Measurements from ENCODE around the gene PSG1. TPM values are rescaled to one million over a fixed set of nuclear protein-coding genes. Genes with fewer than 3 reads are reported as not detected.
"Not testable (repeated sequence)": the region's sequence is repeated elsewhere in the genome, so short reads cannot be mapped to it uniquely, and the experiment has no call there.

The PSG1 gene
- total RNA-seq, 2 donors from 2014 or later, result not detected

DNA sequence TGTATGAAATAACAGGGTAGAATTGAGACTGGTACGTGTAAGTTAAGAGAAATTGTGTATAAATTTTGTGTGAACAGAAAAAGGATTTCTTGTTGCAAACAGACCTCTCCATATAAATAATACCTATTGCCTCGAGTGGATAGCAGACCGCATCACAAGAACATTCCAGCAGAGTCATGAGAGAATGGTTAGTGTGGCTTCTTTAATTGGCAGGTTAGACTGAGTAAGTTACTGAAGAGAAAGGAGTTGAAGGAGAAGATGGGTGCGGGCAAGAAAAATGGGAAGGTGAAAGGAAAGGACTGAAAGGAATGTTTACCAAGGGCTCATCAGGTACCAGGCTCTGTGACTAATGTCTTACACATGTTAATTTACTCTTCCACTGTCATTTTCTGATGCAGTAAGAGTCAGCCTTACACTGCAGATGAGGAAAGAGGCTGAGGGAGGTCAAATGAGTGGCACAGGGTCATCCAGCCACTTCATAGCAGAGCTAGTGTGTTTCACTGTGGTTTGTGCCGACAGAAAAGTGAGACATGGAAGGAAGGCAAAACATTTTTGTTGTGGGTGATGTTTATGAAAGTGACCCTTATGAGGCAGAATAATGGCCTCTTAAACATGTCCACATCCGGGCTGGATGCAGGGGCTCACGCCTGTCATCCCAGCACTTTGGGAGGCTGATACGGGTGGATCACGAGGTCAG is 46.6 kb downstream of the PSG1 start:
- ATAC-seq; intact Hi-C loops (cut with DNase I); DNase-seq: not testable (repeated sequence)

DNA sequence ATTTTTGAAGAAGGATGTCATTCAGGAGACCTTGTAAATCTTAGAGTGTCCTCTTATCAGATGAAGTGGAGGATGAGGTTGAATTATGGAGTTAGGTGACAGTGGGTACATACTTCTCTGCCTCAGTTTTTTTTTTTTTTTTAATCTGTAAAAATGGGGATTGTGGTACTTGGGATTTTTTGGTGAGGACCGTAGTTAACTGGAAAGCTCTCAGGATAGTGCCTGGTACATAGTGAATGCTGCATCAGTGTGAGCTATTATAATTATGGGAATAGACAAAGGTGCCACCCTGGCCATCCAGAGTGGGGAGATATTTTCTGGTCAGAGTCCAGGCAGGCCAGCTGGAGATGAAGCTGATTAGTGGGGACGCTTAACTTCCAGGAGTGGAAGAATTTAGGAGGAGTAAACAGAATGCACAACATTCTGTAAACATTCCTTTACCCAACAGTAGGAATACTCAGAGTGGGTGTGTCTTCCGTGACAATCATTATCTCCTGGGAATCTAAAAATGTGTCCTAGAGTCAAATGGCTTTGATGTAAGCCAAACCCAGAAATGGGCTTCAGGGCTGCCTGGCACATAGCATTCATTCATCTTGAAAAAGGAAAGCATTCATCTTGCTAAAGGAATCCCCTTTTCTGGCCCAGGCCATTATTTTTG is 47.4 kb downstream of the PSG1 start:
- intact Hi-C loops (cut with DNase I); ATAC-seq; DNase-seq: not testable (repeated sequence)

DNA sequence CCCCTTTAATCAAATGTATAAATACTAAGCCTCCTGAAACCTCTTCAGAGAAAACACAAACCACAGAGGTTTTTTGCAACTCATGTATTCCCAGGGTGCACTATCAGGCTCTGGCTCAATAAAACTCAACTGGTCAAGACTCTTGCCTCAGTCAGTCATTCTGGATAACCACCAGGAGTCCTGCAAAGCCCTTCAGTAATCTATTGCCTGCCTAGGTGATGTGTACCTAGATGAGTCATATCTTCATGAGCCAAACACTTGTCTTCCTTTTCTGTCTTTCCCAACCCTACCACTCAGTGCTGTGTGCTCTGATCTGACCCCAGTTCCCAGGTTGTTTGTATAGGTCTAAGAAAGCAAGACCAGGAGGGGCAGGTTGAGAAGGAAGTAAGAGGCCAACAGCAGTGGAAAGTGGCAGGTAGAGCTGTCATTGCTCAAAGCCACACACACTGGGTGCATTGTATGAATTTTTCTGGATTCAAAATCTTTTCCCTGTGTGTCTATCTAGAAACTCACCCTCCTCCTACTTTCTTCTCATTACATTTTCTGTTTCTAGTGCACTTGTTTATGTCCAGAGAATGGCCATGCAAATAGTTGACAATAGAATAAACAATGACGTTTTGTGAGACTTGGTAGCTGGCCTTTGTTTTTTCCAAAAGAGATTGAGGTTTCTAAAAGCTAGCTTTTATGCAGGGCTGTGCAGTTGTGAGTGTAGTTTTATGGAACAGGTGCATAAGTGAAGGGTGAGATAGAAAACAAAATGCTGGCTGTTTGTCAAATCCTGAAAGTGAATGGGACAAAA is 48.1 kb downstream of the PSG1 start:
- intact Hi-C loops (cut with DNase I), result no loop called here
- DNase-seq, result no peak
- no peak for ATAC-seq

DNA sequence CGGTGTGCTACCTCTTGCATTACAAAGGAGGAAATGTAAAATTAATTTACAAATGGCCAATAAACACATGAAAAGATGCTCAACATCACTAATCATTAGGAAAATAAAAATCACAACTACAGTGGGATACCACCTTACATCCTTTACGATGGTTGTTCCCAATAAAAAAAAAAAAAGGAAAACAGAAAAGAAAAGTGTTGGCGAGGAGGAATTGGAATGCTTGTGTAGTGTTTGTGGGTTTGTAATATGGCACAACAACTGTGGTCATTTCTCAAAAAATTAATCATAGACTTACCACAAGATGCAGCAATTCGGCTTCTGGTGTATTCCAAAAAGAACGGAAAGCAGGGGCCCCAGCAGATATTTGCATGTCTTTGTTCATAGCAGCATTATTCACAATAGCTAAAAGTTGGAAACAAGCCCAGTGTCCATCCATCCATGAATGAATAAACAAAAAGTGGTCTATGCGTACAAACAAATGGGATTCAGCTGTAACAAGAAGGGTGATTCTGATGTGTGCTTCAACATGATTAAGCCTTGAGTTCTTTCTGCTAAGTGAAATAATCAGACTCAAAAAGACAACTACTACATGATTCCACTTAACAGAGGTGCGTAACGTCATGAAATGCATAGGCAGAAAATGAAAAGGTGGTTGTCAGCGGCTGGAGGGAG is 58.1 kb downstream of the PSG1 start:
- ATAC-seq; intact Hi-C loops (cut with DNase I); DNase-seq: not testable (repeated sequence)

DNA sequence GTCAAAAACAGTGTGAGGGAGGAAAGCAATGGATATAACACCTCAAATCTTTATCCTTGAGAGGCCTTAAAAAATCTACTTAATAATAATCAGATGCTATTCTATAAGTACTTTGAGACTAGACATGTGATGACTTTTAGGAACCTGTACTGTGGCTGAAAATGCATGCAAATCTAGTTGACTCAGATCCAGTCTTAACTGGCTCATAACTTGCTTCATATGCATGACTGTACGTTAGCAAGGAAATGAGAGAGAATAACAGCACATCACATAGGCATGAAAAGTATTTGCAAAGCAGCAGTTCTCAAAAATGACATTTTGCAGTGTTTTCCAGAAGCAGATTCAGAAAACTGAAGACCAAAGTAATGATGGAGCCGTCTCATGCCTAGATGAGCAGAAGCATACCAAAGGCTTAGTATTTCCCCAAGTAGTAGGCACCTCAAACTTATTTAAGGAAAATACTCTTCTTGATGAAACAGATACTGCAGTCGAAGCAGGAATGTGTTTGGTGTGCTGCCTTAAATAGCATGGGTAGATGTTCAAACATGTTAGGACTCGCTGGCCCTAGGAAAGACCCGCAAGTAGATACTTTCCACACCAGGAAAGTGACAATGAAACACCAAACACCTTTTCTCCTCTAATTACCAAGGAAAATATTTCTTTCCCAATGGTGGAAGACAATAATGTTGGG is 59.4 kb downstream of the PSG1 start:
- ATAC-seq; DNase-seq; intact Hi-C loops (cut with DNase I): not testable (repeated sequence)

DNA sequence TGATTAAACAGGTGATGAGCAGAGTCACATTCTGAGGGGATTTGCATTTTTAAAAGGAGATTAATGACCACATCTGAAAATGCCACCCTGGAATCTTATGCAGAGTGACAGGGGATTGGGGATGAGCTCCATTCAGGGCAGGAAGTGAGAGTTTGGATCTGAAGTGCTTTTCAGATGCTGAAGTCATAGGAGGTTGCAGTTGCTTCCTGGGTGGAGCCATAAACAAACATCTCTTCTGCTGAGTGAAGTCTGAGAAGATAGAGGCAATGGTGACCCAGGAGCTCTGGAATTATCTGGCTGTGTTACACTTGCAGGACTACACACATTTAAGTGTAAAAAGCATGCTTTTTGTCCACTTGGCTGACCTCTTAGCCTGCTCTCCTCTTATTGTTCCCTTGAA is 62.6 kb downstream of the PSG1 start:
- intact Hi-C loops (cut with DNase I), result no loop called here
- ATAC-seq (no peak), DNase-seq (no peak)

Other genes starting within 250 kb of the PSG1 start
- not detected for gene PSG3, start 139.2 kb downstream of the PSG1 start, total RNA-seq
- gene PSG8, start 114.0 kb downstream of the PSG1 start, total RNA-seq, result not detected
- gene PSG6, start 38.2 kb upstream of the PSG1 start, total RNA-seq, result not detected
- gene PSG7, start 57.5 kb upstream of the PSG1 start, total RNA-seq, result not detected
- not detected for gene PSG11, start 146.8 kb upstream of the PSG1 start, total RNA-seq
- not detected for gene PSG2, start 203.0 kb upstream of the PSG1 start, total RNA-seq